Activated naive CD4-positive, alpha-beta T cell treated with anti-CD3 and anti-CD28 coated beads, Interleukin-2, amount 50 U/mL, for 72 hours (primary cell): ENCODE results near the gene ZIC1. TPM values are rescaled to one million over a fixed set of nuclear protein-coding genes. Genes with fewer than 3 reads are reported as not detected.

ENCODE experiments used
- ATAC-seq, 2 donors: fragments of 150-1000 bp; cut with Tn5 transposase; 2 replicates each; pipeline ENCODE4 v1.10.0; 2021; ENCODE audit warnings: mild to moderate bottlenecking in 2 of 2, moderate library complexity in 2 of 2
- DNase-seq, 2 donors: peaks; one replicate each; pipeline ENCODE4 v3.0.0; 2021 to 2022; ENCODE audit warnings: low spot score in 2 of 2
- H3K27ac Mint-ChIP-seq, 2 donors: one replicate each; pipeline ENCODE4 v1.8.0; 2022; ENCODE audit warnings: mild to moderate bottlenecking in 2 of 2, mixed read lengths in 2 of 2
- H3K36me3 Mint-ChIP-seq, 2 donors: one replicate each; pipeline ENCODE4 v1.8.0; 2022; ENCODE audit warnings: mixed read lengths in 2 of 2
- H3K9me3 Mint-ChIP-seq, 2 donors: one replicate each; pipeline ENCODE4 v1.8.0; 2022; ENCODE audit warnings: mixed read lengths in 2 of 2
- total RNA-seq, 2 donors: library from RNA; stranded (reverse); gene quantifications; one replicate each; pipeline ENCODE4 v1.2.3, GENCODE V29; 2022

The ZIC1 gene
- total RNA-seq, 2 donors from 2014 or later: not detected

DNA sequence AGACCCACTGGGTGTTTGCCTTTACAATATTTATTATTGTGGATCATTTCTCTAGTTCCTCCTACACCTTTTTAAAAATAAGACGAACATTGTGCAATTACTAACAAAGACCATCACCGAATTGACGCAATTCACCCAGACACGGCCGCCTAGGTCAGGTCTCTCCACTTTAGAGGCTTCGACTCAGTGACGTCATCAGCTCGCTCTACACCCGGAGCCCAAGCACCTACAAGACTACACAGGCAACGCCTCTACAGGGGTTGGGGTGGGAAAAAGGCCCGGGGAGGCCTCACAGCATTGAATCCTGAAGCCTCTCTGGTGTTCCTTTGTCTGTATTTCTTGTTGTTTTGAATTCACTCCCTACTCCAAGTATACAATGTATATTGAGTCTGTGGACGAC is 19.4 kb upstream of the ZIC1 start:
- no peak for ATAC-seq
- Mint-ChIP-seq H3K9me3 (peaks cover 0 to 15% of the 10 kb centered on the region in 2 donors), H3K27ac (peak overlapping the region in 1 of 2 donors; percentile 84), H3K36me3 (peaks cover 24 to 54% of the 10 kb centered on the region in 2 donors)
- DNase-seq: no peak

- H3K27ac Mint-ChIP-seq: peak overlapping the region in 1 of 2 donors; percentile 89
- no peak for ATAC-seq
- H3K36me3 Mint-ChIP-seq: peaks cover 23 to 48% of the 10 kb centered on the region in 2 donors
- peaks cover 0 to 15% of the 10 kb centered on the region in 2 donors for H3K9me3 Mint-ChIP-seq
- no peak for DNase-seq
Measured at GRCh38 chr3:147390589-147391569, 18.3 kb upstream of the ZIC1 start.

- H3K27ac Mint-ChIP-seq: no peak overlapping the region
- peaks cover 0 to 15% of the 10 kb centered on the region in 2 donors for H3K9me3 Mint-ChIP-seq
- no peak for DNase-seq
- ATAC-seq: no peak
- peaks cover 23 to 46% of the 10 kb centered on the region in 2 donors for H3K36me3 Mint-ChIP-seq
Measured at GRCh38 chr3:147391781-147392624, 17.2 kb upstream of the ZIC1 start.

- Mint-ChIP-seq H3K9me3 (peaks cover 0 to 15% of the 10 kb centered on the region in 2 donors), H3K36me3 (peaks cover 26 to 46% of the 10 kb centered on the region in 2 donors), H3K27ac (no peak overlapping the region)
- DNase-seq: no peak
- no peak for ATAC-seq
Measured at GRCh38 chr3:147392625-147392946, 16.6 kb upstream of the ZIC1 start.

DNA sequence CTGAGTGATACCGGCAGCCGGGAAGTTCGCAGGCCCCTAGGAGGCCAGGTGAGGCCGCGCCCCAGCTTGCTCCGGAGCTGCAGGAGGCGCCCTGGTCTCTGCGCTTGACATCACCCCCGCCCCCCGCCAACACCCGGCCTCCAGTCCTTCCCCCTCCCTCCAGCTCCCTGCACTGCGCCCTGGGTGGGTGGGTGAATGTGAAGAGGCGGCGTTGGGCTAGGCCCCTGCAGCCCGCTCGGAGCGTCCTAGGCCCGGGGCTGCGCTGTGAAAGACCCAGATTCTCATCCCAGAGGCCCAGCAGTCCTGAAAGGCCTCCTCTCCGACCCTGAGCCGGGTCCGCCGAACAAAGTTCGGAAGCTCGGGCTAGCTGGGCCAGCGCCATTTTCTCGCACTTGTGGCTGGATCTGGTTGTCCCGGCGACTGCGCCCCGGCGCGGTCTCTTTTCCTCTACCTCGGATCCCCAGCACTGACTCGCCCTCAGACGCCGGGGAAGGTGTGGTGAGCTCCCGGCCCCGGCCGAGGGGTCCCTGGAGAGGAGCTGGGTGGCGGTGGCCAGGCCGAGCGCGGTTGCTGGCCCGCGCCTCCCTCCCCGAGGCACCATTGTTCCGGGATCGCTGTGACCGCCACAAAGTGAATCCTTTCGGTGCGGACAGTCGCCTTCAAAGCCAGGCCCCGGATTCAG is 15.8 kb upstream of the ZIC1 start:
- DNase-seq: no peak
- ATAC-seq: no peak
- peaks cover 26 to 38% of the 10 kb centered on the region in 2 donors for H3K36me3 Mint-ChIP-seq
- H3K9me3 Mint-ChIP-seq: peaks cover 0 to 11% of the 10 kb centered on the region in 2 donors
- peak overlapping the region in 1 of 2 donors; percentile 88 for H3K27ac Mint-ChIP-seq

DNA sequence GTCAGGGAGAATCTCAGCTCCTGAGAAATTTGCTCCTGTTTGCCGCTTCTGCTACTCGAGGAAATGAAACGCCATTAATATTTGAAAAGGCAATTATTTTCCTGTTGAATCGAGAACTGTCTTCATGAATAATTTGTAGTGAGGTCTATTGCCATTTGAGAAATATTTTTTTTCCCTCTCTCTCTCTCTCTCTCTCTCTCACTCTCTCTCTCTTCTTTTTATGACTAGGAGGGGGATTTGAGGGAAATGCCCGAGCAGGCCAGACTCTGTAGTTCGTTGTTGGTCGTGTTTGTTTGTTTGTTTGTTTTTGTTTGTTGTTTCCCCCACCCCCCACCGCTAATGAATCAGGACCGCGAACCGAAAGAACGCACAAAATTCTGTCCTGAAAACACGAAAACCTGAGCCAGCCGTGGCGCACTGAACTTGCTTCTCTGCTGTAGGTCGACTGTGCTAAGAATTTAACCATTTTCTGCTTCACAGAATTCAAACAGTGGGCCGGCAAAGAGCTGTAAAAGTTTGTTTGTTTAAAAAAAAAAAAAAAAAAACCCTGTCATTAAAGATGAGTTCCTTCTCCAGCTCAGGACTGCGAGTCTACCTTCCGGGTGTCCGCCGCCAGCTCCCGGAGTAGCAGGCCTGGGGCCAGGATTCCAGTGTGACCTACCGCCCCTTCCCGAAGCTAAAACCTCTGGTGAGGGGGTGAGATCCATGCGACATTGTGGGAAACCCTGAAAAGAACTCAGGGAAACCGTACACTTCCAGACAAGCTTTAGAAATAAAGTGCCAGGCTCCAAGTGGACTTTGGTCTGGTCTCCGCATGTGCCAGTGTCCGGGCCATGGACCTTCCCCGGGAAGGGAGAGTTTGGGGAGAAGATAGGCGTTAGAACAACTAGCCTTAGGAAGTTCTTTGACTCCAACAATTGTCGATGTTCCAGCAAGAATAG is 15.0 kb upstream of the ZIC1 start:
- peaks cover 0 to 7% of the 10 kb centered on the region in 2 donors for H3K9me3 Mint-ChIP-seq
- no peak for DNase-seq
- H3K27ac Mint-ChIP-seq: peak overlapping the region in 1 of 2 donors; percentile 91
- no peak for ATAC-seq
- peaks cover 25 to 33% of the 10 kb centered on the region in 2 donors for H3K36me3 Mint-ChIP-seq

DNA sequence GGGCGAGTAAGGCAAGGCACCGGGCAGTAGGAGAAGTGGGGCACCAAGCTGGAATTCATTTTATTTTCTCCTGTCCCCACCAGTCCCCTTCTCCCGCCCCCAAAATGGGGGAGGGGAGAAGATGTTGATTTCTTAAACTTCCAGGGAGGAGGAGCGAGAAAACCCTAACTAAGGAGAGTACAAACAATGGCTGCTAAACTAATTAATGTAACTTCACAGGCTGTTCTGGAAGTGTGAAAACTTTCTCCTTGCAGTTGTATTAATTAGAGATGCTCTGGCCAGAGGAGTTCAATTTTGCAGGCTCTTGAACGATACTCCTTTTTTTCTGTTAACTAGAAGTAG is 14.3 kb upstream of the ZIC1 start:
- Mint-ChIP-seq H3K9me3 (peaks cover 0 to 6% of the 10 kb centered on the region in 2 donors), H3K36me3 (peaks cover 25 to 28% of the 10 kb centered on the region in 2 donors), H3K27ac (no peak overlapping the region)
- ATAC-seq: no peak
- no peak for DNase-seq

DNA sequence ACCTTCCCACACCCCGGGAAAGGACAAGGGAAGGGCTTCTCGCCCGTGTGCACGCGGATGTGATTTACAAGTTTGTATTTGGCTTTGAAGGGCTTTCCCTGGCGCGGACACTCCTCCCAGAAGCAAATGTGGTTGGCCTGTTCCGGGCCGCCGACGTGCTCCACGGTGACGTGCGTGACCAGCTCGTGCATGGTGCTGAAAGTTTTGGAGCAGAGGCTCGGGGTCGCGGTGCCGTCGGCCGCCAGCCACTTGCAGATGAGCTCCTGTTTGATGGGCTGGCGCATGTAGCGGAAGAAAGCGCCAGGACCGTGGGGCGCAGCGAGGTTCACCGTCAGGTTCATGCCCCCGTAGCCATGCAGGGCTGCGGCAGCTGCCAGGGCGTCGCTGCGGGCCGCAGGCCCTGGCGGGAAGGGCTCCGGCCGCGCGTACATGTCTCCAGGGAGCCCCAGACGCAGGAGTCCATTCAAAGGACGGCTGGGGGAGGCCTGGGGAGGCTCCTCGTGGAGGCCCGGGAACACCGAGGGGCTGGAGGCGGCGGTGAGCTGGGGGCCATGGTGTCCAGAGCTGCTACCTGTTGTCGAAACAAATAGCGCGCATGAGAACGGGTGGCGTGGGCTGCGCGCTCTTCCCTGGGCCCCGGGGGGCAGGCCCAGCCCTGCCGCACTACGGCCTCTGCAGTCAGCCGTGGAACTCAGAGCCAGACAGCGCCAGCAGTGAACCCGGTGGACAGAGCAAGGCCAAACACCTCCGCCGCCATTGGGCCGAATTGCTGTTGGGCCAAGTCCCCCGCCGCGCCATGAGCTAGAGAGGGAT is 13.1 kb upstream of the ZIC1 start:
- no peak for DNase-seq
- Mint-ChIP-seq H3K27ac (no peak overlapping the region), H3K9me3 (peaks cover 0 to 3% of the 10 kb centered on the region in 2 donors), H3K36me3 (peaks cover 24 to 31% of the 10 kb centered on the region in 2 donors)
- no peak for ATAC-seq

- H3K36me3 Mint-ChIP-seq: peaks cover 21 to 28% of the 10 kb centered on the region in 2 donors
- H3K27ac Mint-ChIP-seq: no peak overlapping the region
- peaks cover 0 to 3% of the 10 kb centered on the region in 2 donors for H3K9me3 Mint-ChIP-seq
- ATAC-seq (no peak), DNase-seq (no peak)
Measured at GRCh38 chr3:147396712-147397046, 12.5 kb upstream of the ZIC1 start.

DNA sequence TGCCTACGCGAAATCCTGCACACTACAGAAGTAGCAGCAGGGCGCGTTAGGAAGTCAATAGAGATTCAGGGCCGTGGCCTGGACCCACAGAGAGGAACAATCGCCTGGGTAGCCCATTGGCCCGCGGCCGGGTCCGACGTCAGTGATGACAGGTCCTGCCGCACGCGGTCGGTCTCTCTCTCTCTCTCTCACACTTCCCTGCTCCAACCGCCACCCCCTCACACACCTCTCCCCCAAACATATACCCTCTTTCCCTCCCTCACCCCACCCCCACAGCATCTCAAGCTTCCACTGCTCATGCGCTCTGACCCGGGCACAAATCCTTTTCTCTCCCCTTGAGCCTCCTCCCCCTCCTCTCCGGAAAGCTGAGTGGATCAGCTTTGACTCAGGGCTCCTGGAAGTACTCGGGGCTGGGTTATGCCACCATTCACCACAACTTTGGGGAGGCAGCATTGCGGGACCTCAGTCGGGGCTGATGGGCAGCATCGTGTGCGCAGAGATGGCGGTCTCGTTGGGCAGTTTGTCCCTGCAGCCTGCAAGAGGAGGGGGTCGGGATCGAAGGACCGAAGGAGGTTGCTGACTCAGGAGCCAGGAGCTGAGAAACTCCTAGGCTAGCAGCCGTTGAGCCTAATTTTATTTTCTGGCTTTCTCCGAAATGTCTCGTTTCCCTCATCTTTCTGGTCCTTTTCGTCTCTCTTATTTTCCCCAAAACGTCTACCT is 11.8 kb upstream of the ZIC1 start:
- H3K9me3 Mint-ChIP-seq: peaks cover 0 to 3% of the 10 kb centered on the region in 2 donors
- peaks cover 21 to 32% of the 10 kb centered on the region in 2 donors for H3K36me3 Mint-ChIP-seq
- ATAC-seq (no peak), DNase-seq (no peak)
- peak overlapping the region in 1 of 2 donors; percentile 68 for H3K27ac Mint-ChIP-seq

DNA sequence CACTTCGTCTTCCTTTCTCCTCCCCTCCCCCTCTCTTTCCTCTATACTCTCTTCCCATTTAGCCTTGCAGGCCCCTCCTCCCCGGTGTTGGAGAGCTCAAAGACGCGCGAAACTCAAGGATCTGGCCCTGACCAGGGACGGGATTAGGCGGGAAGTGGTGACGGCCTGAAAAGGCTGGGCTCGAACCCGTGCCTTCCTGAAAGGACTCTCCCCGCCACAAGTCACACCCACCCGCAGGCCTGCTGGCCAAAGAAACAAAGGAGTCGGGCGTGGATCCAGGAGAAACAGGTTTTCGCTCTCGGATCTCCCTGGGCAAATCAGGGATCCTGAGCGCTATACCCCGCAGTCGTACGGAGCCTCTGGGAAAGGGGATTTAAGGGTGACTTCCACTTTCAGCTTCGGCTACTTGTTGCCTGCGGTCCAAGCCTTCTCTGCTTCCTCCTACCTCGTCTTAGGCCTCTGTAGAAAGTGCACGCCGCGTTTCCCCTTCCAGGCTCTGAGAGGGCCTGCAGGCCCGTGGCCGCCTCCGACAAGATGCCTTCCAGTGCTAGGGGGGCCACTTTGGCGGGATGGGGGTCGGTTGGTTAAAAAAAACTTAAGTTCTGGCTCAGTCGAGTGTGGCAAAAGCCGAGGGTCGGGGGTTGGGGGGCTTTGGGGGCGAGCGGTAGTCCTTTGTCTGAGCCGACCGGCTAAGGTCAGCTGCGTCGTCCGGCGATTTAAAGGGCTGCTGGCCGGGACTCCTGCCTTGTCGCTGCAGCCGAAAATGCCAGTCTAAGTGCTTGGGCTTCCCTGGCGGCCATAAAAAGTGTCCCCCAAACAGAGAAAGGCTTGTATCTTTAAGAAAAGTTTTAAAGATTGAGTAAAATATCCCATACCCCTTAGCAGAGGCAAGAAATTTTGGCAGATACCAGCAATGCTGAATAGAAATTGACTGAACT is 11.0 kb upstream of the ZIC1 start:
- Mint-ChIP-seq H3K36me3 (peaks cover 21 to 33% of the 10 kb centered on the region in 2 donors), H3K9me3 (peaks cover 0 to 3% of the 10 kb centered on the region in 2 donors), H3K27ac (peak overlapping the region in 1 of 2 donors; percentile 55)
- ATAC-seq (no peak), DNase-seq (no peak)

- Mint-ChIP-seq H3K9me3 (peaks cover 0 to 3% of the 10 kb centered on the region in 2 donors), H3K36me3 (peaks cover 18 to 38% of the 10 kb centered on the region in 2 donors), H3K27ac (no peak overlapping the region)
- no peak for ATAC-seq
- DNase-seq: no peak
Measured at GRCh38 chr3:147398813-147399534, 10.2 kb upstream of the ZIC1 start.

DNA sequence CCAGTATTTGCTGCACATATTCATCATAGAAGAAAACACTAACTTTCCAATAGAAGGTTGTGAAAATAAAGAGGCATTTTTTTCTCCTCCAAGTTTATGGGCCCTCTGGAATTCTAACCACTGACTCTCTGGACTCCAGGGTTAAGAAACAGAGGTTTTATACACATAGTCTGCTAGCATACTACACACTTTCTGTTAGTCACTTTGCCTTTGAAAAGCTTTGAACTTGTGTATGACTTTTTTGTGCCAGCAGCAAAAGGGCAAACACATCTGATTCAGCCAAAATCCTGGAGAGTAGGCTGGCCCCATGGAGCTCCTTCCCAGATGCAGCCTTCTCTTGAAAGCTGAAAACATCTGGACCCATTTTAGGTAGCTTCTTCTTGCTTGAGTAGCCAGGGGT is 9.1 kb upstream of the ZIC1 start:
- ATAC-seq: no peak
- H3K9me3 Mint-ChIP-seq: peaks cover 2 to 6% of the 10 kb centered on the region in 2 donors
- H3K27ac Mint-ChIP-seq: no peak overlapping the region
- no peak for DNase-seq
- H3K36me3 Mint-ChIP-seq: peaks cover 11 to 38% of the 10 kb centered on the region in 2 donors
